Kidney capillary endothelial cell (primary cell): ENCODE data around the gene RAB44.

ENCODE experiments used
- DNase-seq: peaks from one replicate; pipeline ENCODE4 v3.0.0-alpha.2; 2018; ENCODE audit warnings: low spot score

The RAB44 gene

DNA sequence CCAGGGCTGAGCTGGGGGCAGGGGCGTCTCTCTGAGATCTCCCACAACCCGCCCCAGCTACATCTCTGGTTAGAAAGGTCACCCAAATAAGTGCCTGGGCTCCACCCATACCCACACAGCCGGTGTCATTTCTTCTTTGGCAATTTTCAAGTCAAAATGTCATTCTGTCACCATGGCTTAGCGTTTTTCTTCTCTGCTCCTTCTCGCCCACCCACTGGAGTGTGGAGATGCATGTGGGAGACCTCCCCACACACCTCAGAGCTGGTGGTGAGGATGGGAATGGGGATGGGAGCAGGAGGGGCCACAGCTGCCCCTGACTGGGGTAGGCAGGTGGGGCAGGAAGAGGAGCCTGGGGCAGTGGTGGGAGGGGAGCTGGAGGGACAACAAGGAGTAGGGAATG lies 78.5 kb downstream of the RAB44 start:
- no peak for DNase-seq

DNA sequence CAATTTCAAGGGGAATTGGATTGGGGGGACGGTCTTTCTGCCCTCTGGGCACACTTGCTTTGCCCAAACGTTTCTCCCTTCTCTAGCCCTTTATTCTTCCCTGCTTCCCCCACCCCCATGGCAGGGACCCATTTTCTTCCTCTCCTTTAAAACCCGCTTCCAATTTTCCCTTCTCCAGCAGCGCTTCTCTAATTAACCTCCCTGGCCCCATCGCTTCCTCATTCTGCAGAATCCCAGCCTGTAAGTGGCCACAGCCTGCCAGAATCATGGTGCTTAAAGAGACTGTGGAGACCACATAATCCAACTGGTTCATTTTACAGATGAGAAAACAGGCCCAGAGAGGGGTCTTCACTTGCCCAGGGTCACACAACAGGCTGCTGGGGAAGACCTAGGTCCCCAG lies 80.2 kb downstream of the RAB44 start:
- no peak for DNase-seq

DNA sequence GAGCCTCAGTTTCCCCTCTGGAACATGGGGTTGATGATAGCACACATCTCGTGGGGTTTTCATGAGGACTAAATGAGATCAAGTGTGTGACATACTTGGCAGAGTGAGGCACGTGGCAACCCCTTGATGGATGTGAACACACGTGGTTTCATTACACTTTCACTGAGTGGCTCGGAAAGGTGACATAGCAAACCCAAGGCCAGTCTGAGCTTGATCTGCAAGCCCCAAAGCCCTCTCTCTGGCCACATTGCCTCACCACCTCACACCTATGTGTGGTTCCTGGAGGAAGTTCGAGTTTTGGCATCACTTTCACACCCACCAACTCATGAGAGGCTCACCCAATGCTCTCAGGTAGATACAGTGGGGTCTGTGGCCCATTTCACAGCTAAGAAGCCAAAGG lies 81.6 kb downstream of the RAB44 start:
- DNase-seq, result no peak

DNA sequence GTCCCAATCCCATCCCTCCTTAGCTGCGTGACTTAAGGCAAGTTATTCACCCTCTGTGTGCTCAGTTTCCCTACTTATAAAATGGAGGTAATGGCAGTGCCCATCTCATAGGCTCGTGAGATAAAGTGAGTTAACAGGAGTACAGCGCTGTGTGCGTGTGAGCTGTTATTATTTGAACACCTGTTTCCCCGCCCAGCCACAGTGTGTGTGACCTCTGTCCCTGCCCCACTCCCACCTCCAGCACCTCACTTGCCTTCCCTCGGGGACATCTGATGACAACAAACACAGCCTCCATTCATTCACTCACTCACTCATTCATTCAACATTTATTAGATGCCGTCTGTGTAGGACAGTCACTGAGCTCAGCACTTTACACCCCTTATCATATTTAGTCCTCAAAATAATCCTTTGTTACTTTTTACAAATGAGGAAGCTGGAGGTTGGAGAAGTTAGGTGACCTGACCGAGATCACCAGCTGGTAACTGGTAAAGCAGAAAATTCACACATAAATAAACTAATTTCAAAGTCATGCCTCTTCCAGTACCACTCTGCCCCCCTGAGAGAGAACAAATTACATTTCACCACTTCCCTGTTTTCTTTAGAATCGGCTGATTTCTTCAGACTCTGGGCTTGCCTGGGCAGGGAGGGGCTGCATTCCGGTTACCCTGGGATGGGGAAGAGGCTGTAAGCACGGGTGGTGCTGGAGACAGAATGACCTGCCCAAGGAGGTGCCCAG lies 83.0 kb downstream of the RAB44 start:
- DNase-seq, result no peak

DNA sequence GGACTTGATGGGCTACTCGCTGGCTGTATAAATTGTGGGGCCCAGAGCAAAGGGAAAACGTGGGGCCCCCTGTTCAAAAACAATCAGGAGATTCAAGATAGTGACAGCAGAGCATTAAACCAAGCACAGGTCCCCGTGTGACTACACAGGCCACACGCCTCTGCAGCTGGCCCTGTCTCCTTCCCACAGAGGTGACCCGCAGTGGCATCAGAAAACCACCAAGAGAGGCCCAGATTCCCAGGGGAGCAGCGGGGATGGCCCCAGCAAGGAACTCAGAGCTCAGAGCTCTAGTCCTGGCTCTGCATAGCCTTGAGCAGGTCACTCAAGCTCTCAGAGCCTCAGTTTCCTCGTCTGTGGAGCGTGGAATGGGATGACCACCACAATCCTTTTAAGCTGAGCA lies 84.0 kb downstream of the RAB44 start:
- DNase-seq, result no peak
